HG02981 (cell line): ENCODE data around the gene ABRAXAS1.
"Not testable (repeated sequence)": the region's sequence is repeated elsewhere in the genome, so short reads cannot be mapped to it uniquely, and the experiment has no call there.

Experiments used
- ATAC-seq: cut with Tn5 transposase; IDR thresholded peaks from one replicate; pipeline ENCODE4 v1.9.1; 2021; ENCODE audit warnings: mild to moderate bottlenecking, moderate library complexity; ENCODE audit not compliant: unreplicated experiment

The ABRAXAS1 gene

DNA sequence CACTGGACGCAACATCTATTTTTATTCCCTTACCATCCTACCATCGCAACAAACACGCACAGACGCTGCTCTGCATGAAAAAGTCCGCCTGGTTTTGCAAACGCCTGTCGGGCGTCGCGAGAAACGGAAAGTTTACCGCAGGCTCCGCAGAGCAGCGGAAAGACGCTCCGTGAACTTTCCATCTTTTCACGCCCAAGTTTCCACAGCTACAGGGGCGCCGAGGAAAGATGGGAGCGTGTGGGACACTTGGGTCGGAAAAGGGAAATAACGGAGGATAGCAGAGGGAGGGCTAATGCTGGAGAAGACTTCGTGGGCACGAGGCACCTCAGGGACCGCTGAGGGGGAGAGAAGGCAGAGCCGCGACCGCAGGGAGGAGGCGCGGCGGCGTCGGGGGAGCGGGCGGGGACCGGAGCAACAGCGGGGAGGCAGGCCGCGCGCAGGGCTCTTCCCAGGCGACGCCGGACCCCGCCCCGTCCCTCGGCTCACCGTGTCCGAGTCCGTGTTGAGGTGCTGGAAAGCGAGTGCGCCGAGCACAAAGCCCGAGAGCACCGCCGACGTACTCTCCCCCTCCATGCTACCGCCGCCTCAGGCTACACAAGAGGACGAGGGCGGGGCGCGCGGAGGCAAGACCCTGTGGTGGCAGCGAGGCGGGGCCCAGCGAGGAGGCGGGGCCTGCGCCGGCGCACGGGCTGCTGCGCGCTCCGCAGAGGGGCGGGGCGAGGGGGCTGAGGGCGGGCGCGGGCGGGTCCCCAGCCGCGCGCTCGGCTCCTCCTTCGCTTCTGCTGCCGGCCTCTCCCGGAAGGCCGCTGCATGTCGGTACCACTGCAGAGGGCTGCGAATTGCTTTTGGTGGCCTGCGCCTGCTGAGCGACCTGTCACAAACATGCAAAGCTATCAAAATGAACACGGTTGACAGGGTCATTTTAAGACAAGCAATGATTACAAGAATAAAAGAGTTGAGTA, at the start of gene ABRAXAS1:
Gene ABRAXAS1, minus strand, starts transcription at position 601 of the 962 bp plus-strand sequence. Its CDS starts 28 bp downstream, at position 573.
- peak; percentile 95 for ATAC-seq

DNA sequence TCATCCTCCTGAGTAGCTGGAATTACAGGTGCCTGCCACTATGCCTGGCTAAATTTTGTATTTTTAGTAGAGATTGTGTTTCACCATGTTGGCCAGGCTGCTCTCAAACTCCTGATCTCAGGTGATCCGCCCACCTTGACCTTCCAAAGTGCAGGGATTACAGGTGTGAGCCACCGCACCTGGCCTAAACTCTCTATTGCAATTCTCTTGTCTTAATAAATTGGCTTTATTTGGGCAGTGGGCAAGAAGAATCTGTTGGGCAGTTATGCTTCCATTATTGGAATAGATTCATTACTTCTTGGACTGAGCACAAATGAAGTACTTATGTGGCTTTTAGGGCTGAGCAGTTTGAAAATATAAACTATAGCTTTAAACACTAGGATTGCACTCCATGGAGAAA, 42.8 kb upstream of the ABRAXAS1 start:
- ATAC-seq = no peak

DNA sequence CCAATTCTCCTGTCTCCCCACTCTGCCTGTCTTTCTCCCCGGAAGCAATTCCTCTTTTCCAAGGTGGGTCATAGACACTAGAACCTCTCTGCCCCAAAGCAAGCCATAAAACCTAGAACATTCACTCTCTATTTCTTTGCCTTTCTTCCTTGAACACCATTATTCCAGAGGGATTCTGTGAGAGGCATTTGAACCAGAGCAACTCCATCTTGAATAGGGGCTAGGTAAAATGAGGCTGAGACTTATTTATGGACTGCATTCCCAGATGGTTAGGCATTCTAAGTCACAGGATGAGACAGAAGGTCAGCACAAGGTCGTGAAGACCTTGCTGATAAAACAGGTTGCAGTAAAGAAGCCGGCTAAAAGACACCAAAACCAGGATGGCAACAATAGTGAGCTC, 37.3 kb upstream of the ABRAXAS1 start:
- ATAC-seq = no peak

DNA sequence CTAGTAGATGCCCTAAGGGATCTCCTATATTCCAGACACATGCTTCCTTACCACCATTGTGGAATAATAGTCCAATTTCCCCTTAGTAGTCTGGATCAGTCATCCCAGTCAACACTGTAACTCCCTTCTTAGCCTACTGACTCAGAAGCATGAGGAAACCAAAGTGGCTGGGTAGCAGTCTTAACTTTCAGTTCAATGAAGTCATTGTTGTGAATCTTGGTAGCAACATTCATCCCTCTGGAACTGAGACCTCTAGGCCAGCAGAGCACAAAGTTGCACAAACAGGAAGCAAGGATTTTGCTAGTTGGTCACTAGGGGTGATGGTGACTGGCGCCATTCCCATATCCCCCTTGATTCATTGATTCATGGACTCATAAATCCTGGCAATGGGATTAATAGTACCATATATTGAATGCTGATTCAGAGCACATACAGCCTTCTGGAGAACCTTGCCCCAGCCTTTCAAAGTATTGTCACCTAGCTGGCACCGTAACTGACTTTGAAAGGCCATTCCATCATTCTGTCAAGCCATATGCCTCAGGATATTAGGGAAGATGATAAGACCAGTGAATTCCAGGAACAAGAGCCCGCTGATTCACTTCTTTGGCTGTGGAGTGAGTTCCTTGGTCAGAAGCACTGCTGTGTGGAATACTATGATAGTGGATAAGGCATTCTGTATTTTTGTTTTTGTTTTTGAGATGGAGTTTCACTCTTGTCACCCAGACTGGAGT, 31.3 kb upstream of the ABRAXAS1 start:
- no peak for ATAC-seq

DNA sequence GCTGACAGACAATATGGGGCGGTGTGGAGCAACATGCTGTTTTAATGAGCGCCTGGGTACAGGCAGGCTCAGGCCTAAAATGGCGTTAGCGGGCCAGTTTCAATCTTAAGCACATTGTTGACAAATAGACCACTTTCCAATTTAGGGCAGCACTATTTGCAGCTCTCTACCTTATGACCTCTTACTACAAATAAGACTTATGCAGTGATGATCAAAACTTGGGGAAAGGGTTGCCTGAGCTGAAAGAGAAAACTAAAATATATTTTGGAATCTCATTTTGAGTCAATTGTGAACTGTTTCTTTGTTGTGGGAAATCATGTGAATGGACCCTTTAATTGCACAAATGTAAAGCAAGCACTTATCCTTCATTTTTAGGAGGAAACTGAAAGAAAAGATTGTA, 25.5 kb upstream of the ABRAXAS1 start:
- no peak for ATAC-seq

DNA sequence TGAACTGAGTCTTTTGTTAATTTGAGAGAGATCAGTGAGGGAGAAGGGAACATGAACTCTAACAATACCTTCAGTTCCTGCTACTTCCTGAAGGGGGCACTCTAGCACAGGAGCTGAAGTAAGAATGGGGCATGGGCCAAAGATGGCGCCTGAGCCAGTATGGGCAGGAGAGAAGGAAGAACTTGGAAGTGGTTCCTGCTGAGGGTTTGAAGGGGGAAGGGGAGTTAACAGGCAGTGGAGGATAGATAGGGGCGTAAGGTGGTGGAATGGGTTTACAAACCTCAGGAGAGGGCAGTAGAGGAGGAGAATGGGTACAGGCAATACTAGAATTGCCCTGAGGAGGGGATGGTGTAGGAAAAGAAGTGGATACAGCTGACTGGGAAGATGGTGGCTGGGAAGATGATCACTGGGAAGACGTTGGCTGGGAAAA, 24.3 kb upstream of the ABRAXAS1 start:
- not testable (repeated sequence) for ATAC-seq

DNA sequence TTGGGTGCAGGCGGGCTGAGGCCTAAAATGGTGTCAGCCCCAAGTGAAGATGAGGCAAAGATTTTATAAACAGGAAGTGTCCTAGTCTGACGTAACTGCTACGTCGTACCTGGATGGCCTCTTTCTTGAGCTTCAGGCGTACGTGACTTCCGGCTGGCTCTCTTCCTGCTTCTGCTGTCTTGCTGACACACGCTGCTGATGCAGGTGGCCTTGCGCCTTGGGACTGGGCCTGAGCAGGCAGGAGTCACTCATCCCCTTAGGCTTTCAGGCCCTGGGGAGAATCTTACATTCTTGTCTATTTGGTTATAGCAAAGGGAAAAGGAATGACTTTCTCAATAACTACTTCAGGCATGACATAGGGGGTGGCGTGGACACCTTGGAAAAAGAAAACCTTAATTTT, 20.1 kb upstream of the ABRAXAS1 start:
- ATAC-seq = no peak

DNA sequence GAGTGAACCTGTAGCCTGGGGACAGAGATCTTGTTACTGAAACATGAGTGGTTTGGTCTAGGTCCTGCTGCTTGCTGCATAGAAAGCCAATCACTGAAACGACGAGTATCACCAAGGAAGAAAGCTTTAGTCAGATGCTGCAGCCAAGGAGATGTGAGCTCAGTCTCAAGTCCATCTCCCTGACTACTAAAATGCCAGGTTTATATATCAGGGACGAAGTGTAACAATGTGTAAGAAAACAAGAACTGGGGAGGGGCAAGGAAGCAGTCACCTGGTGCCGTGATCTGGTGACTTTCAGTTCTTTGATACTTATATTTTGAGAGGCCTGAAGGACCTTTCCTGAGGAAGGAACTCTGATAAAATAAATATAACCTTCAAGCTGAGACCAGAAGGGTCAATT, 19.6 kb upstream of the ABRAXAS1 start:
- no peak for ATAC-seq

DNA sequence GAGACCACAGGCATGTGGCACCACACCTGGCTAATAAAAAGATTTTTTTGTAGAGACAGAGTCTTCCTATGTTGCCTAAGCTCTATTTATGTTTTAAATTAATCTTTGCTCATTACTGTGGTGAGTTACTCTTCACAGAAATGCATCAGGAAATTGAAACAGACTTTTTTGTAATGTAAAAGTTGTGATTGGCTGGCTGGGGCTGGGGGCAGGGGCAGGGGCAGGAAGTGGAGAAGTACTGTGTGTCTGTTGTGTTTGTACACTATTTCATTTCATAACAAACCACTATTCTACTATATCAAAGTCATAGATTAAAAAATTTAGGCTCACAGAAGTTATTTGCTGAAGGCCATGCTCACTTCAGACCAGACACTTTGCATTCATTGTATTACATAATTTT, 19.1 kb upstream of the ABRAXAS1 start:
- no peak for ATAC-seq

DNA sequence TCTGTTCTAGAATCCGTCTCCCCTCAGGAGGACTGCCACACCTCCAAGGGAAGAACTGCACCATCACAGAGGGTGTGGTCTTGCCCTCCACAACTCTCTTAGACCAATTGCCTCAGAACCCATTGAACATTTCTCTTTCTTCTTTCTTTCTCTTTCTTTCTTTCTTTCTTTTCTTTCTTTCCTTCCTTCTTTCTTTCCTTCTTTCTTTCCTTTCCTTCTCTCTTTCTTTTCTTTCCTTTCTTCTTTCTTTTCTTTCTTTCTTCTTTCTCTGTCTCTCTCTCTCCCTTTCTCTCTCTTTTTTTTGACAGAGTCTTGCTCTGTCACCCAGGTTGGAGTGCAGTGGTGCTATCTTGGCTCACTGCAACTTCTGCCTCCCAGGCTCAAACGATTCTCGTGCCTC, 16.8 kb upstream of the ABRAXAS1 start:
- not testable (repeated sequence) for ATAC-seq

DNA sequence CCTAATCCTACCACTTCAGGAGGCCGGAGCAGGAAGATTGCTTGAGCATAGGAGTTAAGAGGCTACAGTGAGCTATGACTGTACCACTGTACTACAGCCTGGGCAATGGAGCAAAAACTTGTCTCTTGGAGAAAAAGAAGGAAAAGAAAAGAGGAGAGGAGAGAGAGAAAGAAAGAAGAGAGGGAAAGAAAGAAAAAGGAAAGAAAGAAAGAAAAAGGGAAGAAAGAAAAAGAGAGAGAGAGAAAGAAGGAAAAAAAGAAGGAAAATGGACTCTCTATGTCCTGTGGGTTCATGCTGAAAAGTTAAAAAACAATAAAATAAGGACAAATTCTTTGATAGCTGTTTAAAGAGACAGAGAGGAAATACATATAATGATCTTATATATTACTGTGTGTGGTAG, 13.3 kb upstream of the ABRAXAS1 start:
- ATAC-seq = no peak

DNA sequence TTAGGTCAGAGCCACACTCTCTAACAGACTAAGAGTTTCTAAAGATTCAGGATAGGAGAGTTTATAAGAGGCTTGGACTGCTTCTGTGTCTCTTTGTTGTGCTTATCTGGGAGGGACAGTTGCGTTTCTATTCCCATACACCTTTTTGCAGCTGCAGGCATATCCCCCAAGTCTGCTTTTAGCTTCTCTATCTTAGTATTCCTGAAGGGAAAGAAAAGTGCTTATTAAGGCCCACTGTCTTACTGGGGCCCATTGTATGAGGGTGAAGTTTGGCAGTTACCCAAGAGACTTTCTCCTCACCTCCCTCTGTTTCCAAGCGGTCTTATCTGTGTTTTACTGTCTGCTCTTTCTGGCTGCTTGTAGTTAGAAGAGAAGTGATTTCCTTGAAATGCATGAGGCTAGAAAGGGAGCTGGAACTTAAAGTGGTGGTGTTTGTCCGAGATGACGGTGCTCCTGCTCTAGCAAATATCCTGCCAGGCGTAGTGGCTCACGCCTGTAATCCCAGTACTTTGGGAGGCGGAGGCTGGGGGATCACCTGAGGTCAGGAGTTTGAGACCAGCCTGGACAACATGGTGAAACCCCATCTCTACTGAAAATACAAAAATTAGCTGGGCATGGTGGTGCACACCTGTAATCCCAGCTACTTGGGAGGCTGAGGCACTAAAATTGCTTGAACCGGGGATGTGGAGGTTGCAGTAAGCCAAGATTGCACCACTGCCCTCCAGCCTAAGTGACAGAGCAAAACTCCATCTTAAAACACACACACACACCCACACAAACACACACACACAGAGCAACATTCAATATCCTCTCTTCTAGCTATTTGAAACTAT, 11.4 kb upstream of the ABRAXAS1 start:
- ATAC-seq = not testable (repeated sequence)

DNA sequence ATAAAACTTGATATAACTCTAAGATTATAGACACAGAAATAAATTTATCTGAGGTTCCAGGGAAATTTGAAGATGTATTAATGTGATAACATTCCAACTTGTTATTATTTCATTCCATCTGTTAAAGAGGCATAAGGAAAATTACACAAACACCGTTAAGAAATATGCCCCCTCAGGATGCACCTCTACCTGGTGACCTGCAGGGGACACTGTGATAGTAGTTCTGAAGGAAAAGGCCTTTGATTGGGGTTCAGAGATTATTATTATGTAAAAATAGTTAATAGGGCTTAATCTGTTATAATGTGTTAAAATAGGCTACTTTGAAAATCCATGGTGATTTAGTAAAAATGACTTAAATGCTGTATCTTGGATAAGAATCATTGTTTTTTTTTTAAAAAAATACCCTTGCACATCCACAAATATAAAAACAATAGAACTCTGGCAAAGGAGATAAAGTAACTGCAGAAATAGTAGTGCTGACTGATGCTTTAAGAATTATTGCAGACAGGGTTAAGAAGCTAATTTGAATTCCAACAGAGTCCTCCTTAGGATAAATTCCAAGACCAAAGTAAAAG, 6.1 kb upstream of the ABRAXAS1 start:
- ATAC-seq = peak; percentile 74

DNA sequence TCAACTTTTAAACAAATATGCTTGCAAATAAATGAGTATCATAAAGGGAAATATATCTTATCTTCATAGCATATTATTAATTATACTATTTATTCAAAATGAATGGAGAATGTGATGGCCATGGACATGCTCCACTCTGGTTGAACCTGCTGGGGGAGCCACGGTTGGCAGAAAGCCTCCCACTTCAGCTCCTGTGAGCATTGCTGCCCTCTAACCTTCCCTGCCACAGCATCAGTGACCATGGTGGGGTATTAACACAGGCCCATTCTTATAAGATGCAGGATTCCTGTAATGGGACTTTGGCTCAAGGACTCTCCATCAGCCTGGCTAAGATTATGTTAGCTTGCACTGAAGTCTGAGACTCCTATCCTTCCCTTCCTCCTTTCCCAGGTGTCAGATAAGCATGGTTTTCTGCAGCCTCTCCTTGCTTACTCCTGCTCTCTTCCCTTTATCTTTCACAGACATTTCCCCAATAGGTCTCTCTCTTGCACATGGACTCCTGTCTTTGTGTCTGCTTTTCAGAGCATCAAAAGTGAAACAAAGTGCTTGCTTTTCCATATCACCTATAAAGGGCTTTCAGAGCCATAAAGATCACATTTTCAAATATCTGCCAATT, 4.9 kb upstream of the ABRAXAS1 start:
- no peak for ATAC-seq

DNA sequence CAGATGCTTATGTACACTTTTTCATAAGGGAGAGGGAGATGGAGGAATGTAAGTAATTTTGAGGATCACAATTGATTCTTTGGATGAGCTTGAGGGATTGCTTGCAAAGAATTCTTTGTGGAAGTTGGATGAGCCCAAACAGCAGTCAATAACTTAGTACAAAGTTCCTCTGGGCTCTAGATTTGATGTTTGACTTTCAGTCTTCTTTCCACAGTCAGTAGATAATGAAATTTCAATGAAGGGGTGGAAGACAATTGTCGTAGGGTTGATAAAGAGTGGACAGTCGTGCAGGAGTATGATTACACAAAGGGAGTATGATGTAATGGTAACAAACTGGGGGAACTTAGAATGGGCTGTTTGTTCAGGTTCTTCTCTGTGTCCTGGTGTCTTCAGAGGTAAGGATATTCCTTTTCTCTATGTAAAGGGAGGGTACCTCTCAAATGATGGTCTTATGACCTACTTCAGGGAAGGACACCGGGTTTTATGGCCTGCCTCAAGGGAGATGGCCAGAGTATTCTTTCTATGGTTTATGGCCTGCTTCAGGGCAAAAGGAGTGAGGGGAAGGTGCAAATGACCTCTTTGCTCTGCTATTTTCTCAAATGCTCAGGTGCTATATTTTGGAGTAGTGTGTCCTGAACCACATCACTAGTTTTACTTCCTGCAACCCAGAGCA, 1.7 kb upstream of the ABRAXAS1 start:
- ATAC-seq = no peak

DNA sequence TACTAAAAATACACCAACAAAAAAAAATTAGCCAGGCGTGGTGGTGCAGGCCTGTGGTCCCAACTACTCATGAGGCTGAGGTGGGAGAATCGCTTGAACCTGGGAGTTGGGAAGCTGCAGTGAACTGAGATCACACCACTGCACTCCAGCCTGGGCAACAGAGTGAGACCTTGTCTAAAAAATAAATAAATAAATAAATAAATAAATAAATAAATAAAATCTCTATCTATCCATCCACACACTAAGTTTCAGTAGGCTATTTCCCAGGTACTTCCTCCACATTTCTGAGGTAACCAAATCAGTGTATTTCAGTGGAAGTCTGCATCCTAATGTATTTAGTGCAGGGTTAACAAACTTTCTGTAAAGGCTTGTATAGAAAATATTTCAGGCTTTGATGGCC, 10.9 kb downstream of the ABRAXAS1 start:
- no peak for ATAC-seq

DNA sequence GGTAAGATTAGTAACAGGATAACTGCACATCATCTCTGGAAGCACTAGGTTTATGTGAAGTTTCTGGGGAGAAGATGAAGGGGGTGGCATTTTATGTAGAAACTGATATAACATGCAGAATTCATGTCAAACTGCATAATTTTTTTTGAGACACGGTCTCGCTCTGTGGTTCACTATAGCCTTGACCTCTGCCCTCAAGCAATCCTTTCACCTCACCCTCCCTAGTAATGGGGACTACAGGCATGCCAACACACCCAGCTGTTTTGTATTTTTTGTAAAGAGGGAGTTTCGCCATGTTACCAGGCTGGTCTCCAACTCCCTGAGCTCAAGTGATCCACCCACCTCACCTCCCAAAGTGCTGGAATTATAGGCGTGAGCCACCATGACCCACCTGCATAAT, 11.5 kb downstream of the ABRAXAS1 start:
- no peak for ATAC-seq

DNA sequence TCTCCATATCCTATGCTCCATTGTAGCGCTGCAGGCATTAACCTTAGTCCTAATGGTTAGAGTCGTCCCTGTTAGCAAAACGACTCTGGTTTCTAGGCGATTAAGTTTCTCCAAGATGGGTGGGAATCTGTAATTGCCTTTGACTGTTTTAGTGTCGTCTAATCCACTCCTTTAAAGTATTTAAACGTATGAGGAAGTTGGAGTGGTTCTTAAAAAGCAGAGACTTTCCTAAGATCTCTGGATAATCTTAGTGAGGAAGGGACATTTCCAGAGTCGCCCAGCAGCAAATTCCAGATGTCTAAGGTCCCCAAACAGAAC, 28.8 kb downstream of the ABRAXAS1 start:
- ATAC-seq = no peak

DNA sequence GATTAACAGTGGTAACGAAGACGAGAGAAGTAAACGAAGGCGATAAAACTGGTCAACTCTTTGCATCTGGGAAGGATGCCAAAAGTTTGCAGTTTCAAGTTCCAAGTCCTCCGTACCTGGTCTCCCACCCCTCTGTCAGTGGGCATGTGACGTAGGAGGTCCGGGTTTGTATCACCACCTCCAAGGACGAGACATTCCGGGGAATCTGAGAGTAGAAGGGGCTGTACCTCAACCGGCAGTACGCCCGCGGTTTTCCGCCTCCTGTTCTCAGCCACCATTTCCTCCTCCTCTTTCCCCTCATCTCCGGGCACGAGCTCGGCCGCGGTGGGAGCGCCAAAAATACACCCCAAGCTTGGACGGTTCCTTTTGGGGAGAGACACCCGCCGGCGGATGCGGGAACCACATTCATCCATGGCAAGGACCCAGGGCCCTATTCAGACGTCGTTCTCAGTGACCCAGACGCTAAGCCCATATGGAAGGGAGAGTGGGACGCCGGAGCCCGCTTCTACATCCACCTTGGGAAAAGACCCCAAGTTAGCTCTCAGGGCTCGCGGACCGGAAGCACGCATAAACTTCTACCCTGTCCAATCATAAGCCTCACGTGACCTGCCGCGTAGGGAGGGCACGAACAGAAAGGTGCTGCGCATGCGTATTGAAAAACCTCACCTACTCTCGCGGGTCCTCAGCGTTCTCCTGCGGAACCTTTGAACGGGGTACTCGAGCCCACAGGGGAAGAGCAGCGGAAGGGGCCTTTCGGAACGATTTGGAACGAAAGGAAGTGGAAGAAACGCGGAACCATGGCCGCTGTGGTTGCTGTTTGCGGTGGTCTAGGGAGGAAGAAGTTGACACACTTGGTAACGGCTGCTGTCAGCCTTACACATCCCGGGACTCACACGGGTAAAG, 29.4 kb downstream of the ABRAXAS1 start, which contains the start of the genes HELQ and MRPS18C:
Gene HELQ, minus strand, starts transcription at position 543 of the 903 bp plus-strand sequence. Its CDS starts 130 bp downstream, at position 413.
Gene MRPS18C, plus strand, starts transcription at position 778 of the 903 bp plus-strand sequence. Its CDS starts 20 bp downstream, at position 798.
- peak; percentile 93 for ATAC-seq
